Erythroblast (primary cell): ENCODE results near the gene XYLT1.

ENCODE experiments used
- GATA1 ChIP-seq: IDR thresholded peaks from 2 replicates; pipeline ENCODE4 v1.6.1; 2011; ENCODE audit warnings: low read depth, mild to moderate bottlenecking, control low read depth, low read length, moderate library complexity
- POLR2A ChIP-seq: IDR thresholded peaks from 2 replicates; pipeline ENCODE4 v1.6.1; 2011; ENCODE audit warnings: mild to moderate bottlenecking, low read length

DNA sequence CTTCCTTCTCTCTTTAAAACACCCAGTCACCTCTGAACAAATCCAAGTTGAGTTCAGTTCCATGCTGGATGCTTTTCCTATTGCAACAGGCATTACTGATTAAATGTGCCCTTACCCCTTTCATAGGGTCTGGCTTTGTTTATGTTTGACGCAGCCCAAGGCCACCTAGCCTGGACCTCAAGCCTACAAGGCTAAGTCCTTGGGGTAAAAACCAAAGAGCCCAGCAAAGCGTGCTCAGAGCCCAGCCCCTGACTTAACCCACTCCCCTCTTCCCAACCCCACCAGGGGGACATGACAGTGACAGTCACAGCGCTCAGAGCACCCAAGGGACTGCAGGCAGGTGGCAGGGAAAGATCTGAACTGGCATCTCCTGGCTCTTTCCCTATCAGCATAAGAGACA lies 200.6 kb downstream of the XYLT1 start:
- TF ChIP-seq POLR2A = no peak
- TF ChIP-seq GATA1 = no peak
